Smooth muscle cell (in vitro differentiated cells): ENCODE measurements around the gene SLC35E2B. TPM values are rescaled to one million over a fixed set of nuclear protein-coding genes. Genes with fewer than 3 reads are reported as not detected.
"Not testable (repeated sequence)": the region's sequence is repeated elsewhere in the genome, so short reads cannot be mapped to it uniquely, and the experiment has no call there.

Experiments used
- DNase-seq: peaks from one replicate; lab custom pipeline; 2025; ENCODE audit not compliant: unreplicated experiment; lab: John Stamatoyannopoulos, UW
- H2AFZ ChIP-seq: fragments of 200-600 bp; sonication (generic); 2 replicates; pipeline ENCODE4 v1.6.0; 2016; ENCODE audit warnings: antibody characterized with exemption, low read depth, mild to moderate bottlenecking
- H3F3A ChIP-seq: fragments of 200-600 bp; sonication (generic); 2 replicates; pipeline ENCODE4 v1.6.0; 2017; ENCODE audit warnings: antibody characterized with exemption, low read depth
- H3K27ac ChIP-seq: fragments of 200-600 bp; sonication (generic); 2 replicates; pipeline ENCODE4 v1.5.1; 2016; ENCODE audit warnings: low read depth, mild to moderate bottlenecking
- H3K27me3 ChIP-seq: fragments of 200-600 bp; sonication (generic); 2 replicates; pipeline ENCODE4 v1.6.1; 2016; ENCODE audit warnings: low read depth, mild to moderate bottlenecking
- H3K36me3 ChIP-seq: fragments of 200-600 bp; sonication (generic); 2 replicates; pipeline ENCODE4 v1.5.1; 2016; ENCODE audit warnings: low read depth
- H3K4me1 ChIP-seq: fragments of 200-600 bp; sonication (generic); 2 replicates; pipeline ENCODE4 v1.5.1; 2016; ENCODE audit warnings: low read depth
- H3K4me2 ChIP-seq: fragments of 200-600 bp; sonication (generic); 2 replicates; pipeline ENCODE4 v1.6.0; 2016; ENCODE audit warnings: mild to moderate bottlenecking
- H3K4me3 ChIP-seq: fragments of 200-600 bp; sonication (generic); 2 replicates; pipeline ENCODE4 v1.5.1; 2016; ENCODE audit warnings: mild to moderate bottlenecking
- H3K79me2 ChIP-seq: fragments of 200-600 bp; sonication (generic); 2 replicates; pipeline ENCODE4 v1.6.0; 2016; ENCODE audit warnings: low read depth, mild to moderate bottlenecking
- H3K9ac ChIP-seq: fragments of 200-600 bp; sonication (generic); 2 replicates; pipeline ENCODE4 v1.6.0; 2016; ENCODE audit warnings: low read depth
- H3K9me3 ChIP-seq: fragments of 200-600 bp; sonication (generic); replicated peaks from 2 replicates; pipeline ENCODE4 v1.5.1; 2016; ENCODE audit warnings: low read depth
- H4K20me1 ChIP-seq: fragments of 200-600 bp; sonication (generic); 2 replicates; pipeline ENCODE4 v1.6.0; 2016; ENCODE audit warnings: low read depth
- WGBS: methylation state at CpG from one replicate; pipeline ENCODE4 v1.1.7; 2016; ENCODE audit warnings: low lambda C conversion rate; 5-methylcytosine and 5-hydroxymethylcytosine counted together
- polyA plus RNA-seq: library from polyadenylated mRNA; unstranded; fragments of >200 nt; fragmentation: Nextera tagmentation; extraction: Ambion mirVana; gene quantifications from 2 replicates; pipeline ENCODE4 v1.2.1, GENCODE V29; 2016
- total RNA-seq: library from RNA; depleted of rRNA; stranded (reverse); fragments of >200 nt; gene quantifications from 2 replicates; pipeline ENCODE4 v1.2.3, GENCODE V29; 2014
- TF ChIP-seq, protein P1 (sequence below): fragments of 200-600 bp; sonication (generic); IDR thresholded peaks from 2 replicates; pipeline ENCODE4 v1.5.1; 2017; ENCODE audit warnings: borderline replicate concordance, mild to moderate bottlenecking, antibody characterized with exemption; ENCODE audit not compliant: insufficient read depth, poor library complexity, severe bottlenecking

SLC35E2B gene
- total and polyA plus RNA-seq, 2 experiments from 2014 or later, result 19.7 to 24.2 TPM

DNA sequence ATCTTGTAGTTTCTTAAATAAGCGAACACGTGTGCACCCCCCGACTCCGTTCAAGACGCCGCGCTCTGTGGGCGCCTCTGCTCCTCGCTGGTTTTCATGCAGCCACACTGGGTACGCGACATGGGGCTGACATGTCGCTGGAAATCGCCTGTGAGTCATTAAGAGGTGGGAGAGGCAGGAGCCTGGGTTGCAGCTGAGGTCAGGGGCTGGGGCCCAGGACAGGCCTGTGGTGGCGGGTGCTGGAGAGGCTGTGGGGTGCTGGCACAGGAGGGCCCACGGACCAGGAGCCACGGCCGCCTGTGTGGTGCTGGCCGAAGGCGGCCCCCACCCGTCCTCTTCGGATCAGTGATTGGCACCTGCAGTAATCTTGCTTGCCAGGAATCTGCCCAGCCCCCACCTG lies 17.8 kb downstream of the SLC35E2B start:
- not testable (repeated sequence) for H3K36me3 ChIP-seq, H2AFZ ChIP-seq, H3K27me3 ChIP-seq, H3K27ac ChIP-seq, H3K4me2 ChIP-seq, H3K4me1 ChIP-seq, H3K9me3 ChIP-seq, H3F3A ChIP-seq, H3K4me3 ChIP-seq, DNase-seq, H3K9ac ChIP-seq
- peaks cover 22% of the 10 kb centered on the region for H4K20me1 ChIP-seq
- H3K79me2 ChIP-seq, result peaks cover 22% of the 10 kb centered on the region
- 90% methylated on average over 13 of the region's 21 CpGs for WGBS

DNA sequence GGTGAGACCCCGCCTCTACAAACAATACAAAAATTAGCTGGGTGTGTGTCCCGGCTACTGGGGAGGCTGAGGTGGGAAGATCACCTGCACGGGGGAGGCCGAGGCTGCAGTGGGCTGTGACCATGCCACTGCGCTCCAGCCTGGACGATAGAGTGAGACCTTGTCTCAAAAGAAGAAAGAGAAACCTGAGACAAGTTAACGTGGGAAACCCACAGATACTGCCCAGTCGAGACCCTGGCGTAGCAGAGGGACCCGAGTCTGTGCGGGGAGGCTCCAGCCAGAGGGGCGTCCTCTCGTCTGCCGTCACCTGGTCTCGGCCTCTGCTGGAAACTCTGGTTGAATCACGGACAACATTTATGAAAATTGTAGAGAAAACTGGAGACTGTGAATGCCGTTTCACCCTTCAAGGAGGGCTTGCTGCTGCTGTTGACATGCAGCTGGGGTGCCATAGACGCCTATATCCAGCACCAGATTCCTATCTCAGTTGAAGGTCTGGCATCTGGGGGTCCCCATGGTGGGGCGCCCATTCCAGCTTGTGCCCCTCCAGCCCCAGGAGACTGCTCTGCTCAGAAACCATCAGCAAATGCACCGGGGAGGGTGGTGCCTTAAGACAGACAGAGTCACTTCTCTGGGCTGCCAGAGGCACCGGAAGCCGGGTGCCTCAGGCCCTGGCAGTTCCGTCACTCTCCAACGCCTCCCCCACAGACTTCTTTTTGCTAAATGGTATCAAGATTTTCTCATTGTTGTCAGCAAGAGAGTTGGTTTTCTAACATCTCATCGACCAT lies 20.2 kb downstream of the SLC35E2B start:
- DNase-seq, result no peak

DNA sequence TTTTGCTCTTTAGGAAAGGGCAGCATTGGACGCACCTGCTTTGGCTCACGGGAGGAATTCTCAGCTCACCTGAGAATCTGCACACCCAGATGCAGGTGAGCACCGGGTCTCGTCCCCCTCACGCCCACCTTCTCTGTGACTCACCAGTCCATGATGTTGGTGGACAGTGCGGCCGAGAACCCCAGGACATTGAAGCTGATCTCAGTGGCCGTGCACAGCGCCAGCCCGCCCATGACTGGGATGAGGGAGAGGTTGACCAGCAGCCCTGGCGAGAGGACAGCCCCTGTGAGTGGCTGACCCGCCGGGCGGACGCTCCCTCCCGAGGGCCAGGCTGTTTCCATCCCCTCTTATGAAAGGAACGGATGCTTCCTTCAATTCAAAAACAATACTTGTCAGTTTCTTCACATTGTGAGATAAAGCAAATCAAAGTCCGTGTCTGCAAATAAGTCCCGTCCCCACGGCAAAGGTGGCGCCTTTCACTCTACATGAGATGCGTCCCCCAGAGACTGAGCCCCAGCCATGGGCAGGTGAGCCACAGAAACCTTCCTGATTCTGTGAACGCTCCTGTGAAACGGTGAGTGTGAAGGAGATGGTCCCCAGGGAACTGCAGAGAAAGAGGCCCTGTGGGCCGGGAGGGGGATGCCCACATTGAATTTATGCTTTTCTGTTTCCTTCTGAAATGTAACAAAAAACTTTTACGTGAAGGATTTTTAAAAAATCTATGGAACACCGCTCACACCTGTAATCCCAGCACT lies 21.1 kb downstream of the SLC35E2B start:
- no peak overlapping the region for H3K4me2 ChIP-seq
- no peak overlapping the region for H2AFZ ChIP-seq
- WGBS, result 90% methylated on average over 27 of the region's 27 CpGs
- no peaks in the 10 kb centered on the region for H3K27me3 ChIP-seq
- H3K36me3 ChIP-seq, result no peaks in the 10 kb centered on the region
- TF ChIP-seq, protein P1, sequence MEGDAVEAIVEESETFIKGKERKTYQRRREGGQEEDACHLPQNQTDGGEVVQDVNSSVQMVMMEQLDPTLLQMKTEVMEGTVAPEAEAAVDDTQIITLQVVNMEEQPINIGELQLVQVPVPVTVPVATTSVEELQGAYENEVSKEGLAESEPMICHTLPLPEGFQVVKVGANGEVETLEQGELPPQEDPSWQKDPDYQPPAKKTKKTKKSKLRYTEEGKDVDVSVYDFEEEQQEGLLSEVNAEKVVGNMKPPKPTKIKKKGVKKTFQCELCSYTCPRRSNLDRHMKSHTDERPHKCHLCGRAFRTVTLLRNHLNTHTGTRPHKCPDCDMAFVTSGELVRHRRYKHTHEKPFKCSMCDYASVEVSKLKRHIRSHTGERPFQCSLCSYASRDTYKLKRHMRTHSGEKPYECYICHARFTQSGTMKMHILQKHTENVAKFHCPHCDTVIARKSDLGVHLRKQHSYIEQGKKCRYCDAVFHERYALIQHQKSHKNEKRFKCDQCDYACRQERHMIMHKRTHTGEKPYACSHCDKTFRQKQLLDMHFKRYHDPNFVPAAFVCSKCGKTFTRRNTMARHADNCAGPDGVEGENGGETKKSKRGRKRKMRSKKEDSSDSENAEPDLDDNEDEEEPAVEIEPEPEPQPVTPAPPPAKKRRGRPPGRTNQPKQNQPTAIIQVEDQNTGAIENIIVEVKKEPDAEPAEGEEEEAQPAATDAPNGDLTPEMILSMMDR, result no peak
- no peaks in the 10 kb centered on the region for H3K4me1 ChIP-seq
- H3K9ac ChIP-seq, result no peak overlapping the region
- no peak for DNase-seq
- no peak overlapping the region for H3K27ac ChIP-seq
- no peaks in the 10 kb centered on the region for H3F3A ChIP-seq
- H4K20me1 ChIP-seq, result no peaks in the 10 kb centered on the region
- no peaks in the 10 kb centered on the region for H3K79me2 ChIP-seq
- no peaks in the 10 kb centered on the region for H3K9me3 ChIP-seq
- no peak overlapping the region for H3K4me3 ChIP-seq

More for the DNA sequence above, 20.2 kb downstream of the SLC35E2B start:
- Histone ChIP-seq H2AFZ (no peak overlapping the region), H3K27ac (no peak overlapping the region), H3K4me3 (no peak overlapping the region), H3K79me2 (no peaks in the 10 kb centered on the region), H3K4me2 (no peak overlapping the region), H3K9ac (no peak overlapping the region), H3K36me3 (no peaks in the 10 kb centered on the region), H3K9me3 (no peaks in the 10 kb centered on the region), H4K20me1 (no peaks in the 10 kb centered on the region), H3K4me1 (no peaks in the 10 kb centered on the region), H3F3A (no peaks in the 10 kb centered on the region), H3K27me3 (no peaks in the 10 kb centered on the region)
- TF ChIP-seq, protein P1, result no peak
- 97% methylated on average over 25 of the region's 25 CpGs for WGBS

DNA sequence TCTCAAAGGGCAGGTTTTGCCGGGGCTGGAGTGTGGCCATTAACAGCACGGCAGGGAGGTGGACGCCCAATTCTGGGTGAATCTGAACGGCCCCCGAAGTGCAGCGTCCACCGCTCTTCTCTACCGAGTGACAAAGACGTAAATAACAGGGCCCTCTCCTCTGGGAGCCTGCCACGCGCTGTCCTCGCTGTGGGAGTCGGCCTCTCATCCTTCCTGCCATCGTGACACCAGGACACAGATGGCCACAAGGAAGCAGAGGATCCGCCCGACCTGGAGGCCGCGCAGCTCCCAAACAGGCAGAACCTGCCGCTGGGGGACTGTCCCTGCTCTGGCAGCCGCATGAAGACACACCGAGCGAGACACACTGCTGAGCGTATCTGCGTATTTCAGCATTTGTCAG lies 21.7 kb downstream of the SLC35E2B start:
- no peaks in the 10 kb centered on the region for H4K20me1 ChIP-seq
- H3K27ac ChIP-seq, result no peak overlapping the region
- H3F3A ChIP-seq, result no peaks in the 10 kb centered on the region
- no peaks in the 10 kb centered on the region for H3K9me3 ChIP-seq
- DNase-seq, result no peak
- no peak overlapping the region for H3K4me3 ChIP-seq
- TF ChIP-seq, protein P1, result no peak
- H3K36me3 ChIP-seq, result no peaks in the 10 kb centered on the region
- no peaks in the 10 kb centered on the region for H3K79me2 ChIP-seq
- no peak overlapping the region for H3K9ac ChIP-seq
- no peaks in the 10 kb centered on the region for H3K27me3 ChIP-seq
- H2AFZ ChIP-seq, result no peak overlapping the region
- H3K4me1 ChIP-seq, result no peaks in the 10 kb centered on the region
- no peak overlapping the region for H3K4me2 ChIP-seq
- 98% methylated on average over 24 of the region's 24 CpGs for WGBS
